ENCODE results near the gene TGM2.

TGM2 gene

DNA sequence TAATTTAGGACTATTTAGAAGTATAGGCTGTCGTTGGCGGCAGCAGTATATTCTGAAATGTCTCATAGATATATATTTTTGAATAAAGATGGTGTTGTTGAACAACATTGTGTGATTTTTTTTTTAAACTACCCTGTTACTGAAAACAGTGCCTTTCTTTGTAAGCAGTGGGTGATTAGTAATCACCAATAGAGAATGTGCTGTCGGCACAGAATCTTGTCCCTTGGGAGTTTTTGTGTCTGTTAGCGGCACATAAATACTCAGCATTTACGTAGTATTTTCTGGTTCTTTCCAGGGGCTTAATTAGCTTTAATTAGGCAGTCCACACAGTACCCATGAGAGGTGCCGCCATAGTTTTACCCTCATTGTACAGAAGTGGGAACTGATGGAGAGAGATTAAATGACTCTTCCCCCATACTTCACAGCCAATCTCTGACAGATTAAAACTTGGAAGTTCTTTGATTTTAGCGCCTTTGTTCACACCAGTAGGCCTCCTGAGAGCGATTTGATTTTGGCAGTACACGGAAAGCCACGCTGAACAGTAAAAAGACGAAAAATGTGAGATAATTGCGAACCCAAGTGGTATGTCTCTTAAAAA lies 72.7 kb downstream of the TGM2 start:
- ChIA-PET CTCF (interaction anchor here (1.2 to 2.5 kb wide), 3 partner anchors 19 to 129 kb away, joined by 3 to 9 read pairs (median 7); no protein-coding TSS in a partner anchor), POLR2A (no interaction called here)
- Histone ChIP-seq H3K27ac (ENCODE audit: extremely low read depth, low read depth, low read length) (no peak overlapping the region), H3K4me3 (ENCODE audit: low read depth, low read length) (no peak overlapping the region), H3K4me1 (ENCODE audit: control insufficient read depth, insufficient read depth, low read length) (no peaks in the 10 kb centered on the region), H3K36me3 (ENCODE audit: control insufficient read depth in 2 of 2, insufficient read depth in 1 of 2, low read length in 2 of 2) (peaks cover 0 to 41% of the 10 kb centered on the region in 2 experiments; a peak in 1 of 3 replicates), H3K9me3 (ENCODE audit: control insufficient read depth, insufficient read depth, low read depth, low read length) (no peaks in the 10 kb centered on the region)
- no peak for TF ChIP-seq ZNF341 (tag by site-specific recombination; IDR thresholded peaks at IDR 0.05; ENCODE audit: low read depth)
- TF ChIP-seq HOXA7 (CRISPR knock-in tag; IDR thresholded peaks at IDR 0.05; ENCODE audit: borderline replicate concordance), result no peak
- TF ChIP-seq, protein P1, sequence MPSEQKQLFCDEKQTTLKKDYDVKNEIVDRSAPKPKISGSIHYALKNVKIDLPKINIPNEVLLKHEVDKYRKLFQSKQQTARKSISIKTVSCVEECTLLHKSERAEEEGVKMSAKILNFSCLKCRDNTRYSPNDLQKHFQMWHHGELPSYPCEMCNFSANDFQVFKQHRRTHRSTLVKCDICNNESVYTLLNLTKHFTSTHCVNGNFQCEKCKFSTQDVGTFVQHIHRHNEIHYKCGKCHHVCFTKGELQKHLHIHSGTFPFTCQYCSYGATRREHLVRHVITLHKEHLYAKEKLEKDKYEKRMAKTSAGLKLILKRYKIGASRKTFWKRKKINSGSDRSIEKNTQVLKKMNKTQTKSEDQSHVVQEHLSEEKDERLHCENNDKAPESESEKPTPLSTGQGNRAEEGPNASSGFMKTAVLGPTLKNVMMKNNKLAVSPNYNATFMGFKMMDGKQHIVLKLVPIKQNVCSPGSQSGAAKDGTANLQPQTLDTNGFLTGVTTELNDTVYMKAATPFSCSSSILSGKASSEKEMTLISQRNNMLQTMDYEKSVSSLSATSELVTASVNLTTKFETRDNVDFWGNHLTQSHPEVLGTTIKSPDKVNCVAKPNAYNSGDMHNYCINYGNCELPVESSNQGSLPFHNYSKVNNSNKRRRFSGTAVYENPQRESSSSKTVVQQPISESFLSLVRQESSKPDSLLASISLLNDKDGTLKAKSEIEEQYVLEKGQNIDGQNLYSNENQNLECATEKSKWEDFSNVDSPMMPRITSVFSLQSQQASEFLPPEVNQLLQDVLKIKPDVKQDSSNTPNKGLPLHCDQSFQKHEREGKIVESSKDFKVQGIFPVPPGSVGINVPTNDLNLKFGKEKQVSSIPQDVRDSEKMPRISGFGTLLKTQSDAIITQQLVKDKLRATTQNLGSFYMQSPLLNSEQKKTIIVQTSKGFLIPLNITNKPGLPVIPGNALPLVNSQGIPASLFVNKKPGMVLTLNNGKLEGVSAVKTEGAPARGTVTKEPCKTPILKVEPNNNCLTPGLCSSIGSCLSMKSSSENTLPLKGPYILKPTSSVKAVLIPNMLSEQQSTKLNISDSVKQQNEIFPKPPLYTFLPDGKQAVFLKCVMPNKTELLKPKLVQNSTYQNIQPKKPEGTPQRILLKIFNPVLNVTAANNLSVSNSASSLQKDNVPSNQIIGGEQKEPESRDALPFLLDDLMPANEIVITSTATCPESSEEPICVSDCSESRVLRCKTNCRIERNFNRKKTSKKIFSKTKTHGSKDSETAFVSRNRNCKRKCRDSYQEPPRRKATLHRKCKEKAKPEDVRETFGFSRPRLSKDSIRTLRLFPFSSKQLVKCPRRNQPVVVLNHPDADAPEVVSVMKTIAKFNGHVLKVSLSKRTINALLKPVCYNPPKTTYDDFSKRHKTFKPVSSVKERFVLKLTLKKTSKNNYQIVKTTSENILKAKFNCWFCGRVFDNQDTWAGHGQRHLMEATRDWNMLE (tag by site-specific recombination; conservative IDR thresholded peaks at IDR 0.05; ENCODE audit: low read depth), result no peak
- no peak for TF ChIP-seq ZNF311 (tag by site-specific recombination; IDR thresholded peaks at IDR 0.05; ENCODE audit: borderline replicate concordance)

DNA sequence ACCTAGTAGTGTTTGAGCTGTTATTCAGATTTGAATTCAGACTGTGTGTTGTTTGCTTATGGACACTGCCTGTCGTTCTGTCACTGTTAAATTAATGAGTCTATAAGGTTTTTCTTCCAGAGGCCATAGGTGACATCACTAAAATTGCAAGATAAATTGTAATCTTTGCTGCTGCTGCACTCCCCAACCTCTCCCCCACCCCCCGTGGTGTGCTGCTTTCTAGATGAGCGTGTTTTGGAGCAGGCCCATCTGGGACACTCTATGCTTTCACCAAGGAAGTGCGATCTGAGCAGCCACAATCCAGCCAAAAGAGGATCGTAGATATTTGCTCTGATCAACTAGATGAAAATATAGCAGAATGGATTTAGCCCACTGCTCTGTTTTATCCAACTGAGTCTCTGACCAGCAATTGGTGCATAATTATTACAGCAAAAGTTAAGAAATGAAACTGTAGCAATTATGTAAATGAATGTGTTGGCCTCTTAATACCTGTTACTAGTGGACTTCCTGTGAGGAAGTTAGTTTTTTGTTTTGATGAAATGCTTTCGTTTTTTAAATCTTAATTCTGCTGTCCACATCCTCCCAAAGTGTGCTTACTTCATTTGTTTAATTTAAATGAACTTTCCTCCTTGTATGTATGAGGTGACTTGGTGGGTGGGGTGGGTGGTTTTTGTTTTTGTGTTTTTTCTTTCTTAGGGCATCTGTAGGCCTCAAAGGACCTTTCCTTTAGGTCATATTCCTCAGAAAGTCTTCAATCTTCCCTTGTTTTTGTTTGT lies 73.4 kb downstream of the TGM2 start:
- H3K9me3 ChIP-seq (ENCODE audit: control insufficient read depth, insufficient read depth, low read depth, low read length), result no peaks in the 10 kb centered on the region
- no peak overlapping the region for H3K27ac ChIP-seq (ENCODE audit: extremely low read depth, low read depth, low read length)
- CTCF ChIA-PET, result interaction anchor here (1.2 to 2.5 kb wide), 2 partner anchors 18 to 130 kb away, joined by 3 to 9 read pairs; no protein-coding TSS in a partner anchor
- POLR2A ChIA-PET, result no interaction called here
- H3K4me1 ChIP-seq (ENCODE audit: control insufficient read depth, insufficient read depth, low read length), result no peaks in the 10 kb centered on the region
- H3K4me3 ChIP-seq (ENCODE audit: low read depth, low read length), result no peak overlapping the region
- H3K36me3 ChIP-seq (ENCODE audit: control insufficient read depth in 2 of 2, insufficient read depth in 1 of 2, low read length in 2 of 2), result peaks cover 0 to 48% of the 10 kb centered on the region in 2 experiments; a peak in 2 of 3 replicates
- TF ChIP-seq ZBTB17 (tag by site-specific recombination; IDR thresholded peaks at IDR 0.05), result peak; percentile 57; the same call in 1 of the 2 replicates
- TF ChIP-seq KLF8 (tag by site-specific recombination; IDR thresholded peaks at IDR 0.05), result no peak
- TF ChIP-seq, protein P2, sequence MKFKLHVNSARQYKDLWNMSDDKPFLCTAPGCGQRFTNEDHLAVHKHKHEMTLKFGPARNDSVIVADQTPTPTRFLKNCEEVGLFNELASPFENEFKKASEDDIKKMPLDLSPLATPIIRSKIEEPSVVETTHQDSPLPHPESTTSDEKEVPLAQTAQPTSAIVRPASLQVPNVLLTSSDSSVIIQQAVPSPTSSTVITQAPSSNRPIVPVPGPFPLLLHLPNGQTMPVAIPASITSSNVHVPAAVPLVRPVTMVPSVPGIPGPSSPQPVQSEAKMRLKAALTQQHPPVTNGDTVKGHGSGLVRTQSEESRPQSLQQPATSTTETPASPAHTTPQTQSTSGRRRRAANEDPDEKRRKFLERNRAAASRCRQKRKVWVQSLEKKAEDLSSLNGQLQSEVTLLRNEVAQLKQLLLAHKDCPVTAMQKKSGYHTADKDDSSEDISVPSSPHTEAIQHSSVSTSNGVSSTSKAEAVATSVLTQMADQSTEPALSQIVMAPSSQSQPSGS (tag by site-specific recombination; IDR thresholded peaks at IDR 0.05; ENCODE audit: low read depth), result peak; percentile 75
- TF ChIP-seq, protein P3, sequence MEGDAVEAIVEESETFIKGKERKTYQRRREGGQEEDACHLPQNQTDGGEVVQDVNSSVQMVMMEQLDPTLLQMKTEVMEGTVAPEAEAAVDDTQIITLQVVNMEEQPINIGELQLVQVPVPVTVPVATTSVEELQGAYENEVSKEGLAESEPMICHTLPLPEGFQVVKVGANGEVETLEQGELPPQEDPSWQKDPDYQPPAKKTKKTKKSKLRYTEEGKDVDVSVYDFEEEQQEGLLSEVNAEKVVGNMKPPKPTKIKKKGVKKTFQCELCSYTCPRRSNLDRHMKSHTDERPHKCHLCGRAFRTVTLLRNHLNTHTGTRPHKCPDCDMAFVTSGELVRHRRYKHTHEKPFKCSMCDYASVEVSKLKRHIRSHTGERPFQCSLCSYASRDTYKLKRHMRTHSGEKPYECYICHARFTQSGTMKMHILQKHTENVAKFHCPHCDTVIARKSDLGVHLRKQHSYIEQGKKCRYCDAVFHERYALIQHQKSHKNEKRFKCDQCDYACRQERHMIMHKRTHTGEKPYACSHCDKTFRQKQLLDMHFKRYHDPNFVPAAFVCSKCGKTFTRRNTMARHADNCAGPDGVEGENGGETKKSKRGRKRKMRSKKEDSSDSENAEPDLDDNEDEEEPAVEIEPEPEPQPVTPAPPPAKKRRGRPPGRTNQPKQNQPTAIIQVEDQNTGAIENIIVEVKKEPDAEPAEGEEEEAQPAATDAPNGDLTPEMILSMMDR (tag by site-specific recombination; IDR thresholded peaks at IDR 0.05), result no peak
- TF ChIP-seq, protein P4, sequence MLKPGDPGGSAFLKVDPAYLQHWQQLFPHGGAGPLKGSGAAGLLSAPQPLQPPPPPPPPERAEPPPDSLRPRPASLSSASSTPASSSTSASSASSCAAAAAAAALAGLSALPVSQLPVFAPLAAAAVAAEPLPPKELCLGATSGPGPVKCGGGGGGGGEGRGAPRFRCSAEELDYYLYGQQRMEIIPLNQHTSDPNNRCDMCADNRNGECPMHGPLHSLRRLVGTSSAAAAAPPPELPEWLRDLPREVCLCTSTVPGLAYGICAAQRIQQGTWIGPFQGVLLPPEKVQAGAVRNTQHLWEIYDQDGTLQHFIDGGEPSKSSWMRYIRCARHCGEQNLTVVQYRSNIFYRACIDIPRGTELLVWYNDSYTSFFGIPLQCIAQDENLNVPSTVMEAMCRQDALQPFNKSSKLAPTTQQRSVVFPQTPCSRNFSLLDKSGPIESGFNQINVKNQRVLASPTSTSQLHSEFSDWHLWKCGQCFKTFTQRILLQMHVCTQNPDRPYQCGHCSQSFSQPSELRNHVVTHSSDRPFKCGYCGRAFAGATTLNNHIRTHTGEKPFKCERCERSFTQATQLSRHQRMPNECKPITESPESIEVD (tag by site-specific recombination; IDR thresholded peaks at IDR 0.05), result peak; percentile 75
- TF ChIP-seq ZNF629 (tag by site-specific recombination; IDR thresholded peaks at IDR 0.05), result peak; percentile 37; the same call in 1 of the 2 replicates
- TF ChIP-seq WT1 (tag by site-specific recombination; IDR thresholded peaks at IDR 0.05), result peak; percentile 88
- no peak for TF ChIP-seq ZNF521 (tag by site-specific recombination; IDR thresholded peaks at IDR 0.05)
- peak; percentile 51; the same call in 1 of the 2 replicates for TF ChIP-seq ZNF600 (tag by site-specific recombination; IDR thresholded peaks at IDR 0.05)
